ENCODE measurements around the gene GDNF. TPM values are rescaled to one million over a fixed set of nuclear protein-coding genes. Genes with fewer than 3 reads are reported as not detected.
A peak's percentile ranks its signal among the peaks of the same experiment; 100 is the strongest.

GDNF gene
- total RNA-seq, 4 donors from 2014 or later: not detected

- no peaks in the 10 kb centered on the region for H3K36me3 ChIP-seq
- H3K27me3 ChIP-seq: peaks cover 4 to 93% of the 10 kb centered on the region in 2 donors
- H3K27ac ChIP-seq: peak overlapping the region in 2 of 4 donors; percentile 7 to 46
- H3K4me1 ChIP-seq: peaks cover 0 to 51% (median 8%) of the 10 kb centered on the region in 4 donors
- H3K4me3 ChIP-seq: peak overlapping the region; percentile 4 to 62 (median 44)
- no peak for DNase-seq (ENCODE audit: low spot score in 2 of 2)
- WGBS, 2 donors: 9 to 10% methylated on average over 45 to 58 of the region's 76 CpGs
- no peak for TF ChIP-seq EP300 (IDR thresholded peaks at IDR 0.05)
- no peak for TF ChIP-seq POLR2A (IDR thresholded peaks at IDR 0.05)
- TF ChIP-seq CTCF (IDR thresholded peaks at IDR 0.05): no peak
- peaks cover 0 to 3% (median 0%) of the 10 kb centered on the region in 4 donors for H3K9me3 ChIP-seq
Measured at GRCh38 chr5:37840053-37841034, 503 bp upstream of the GDNF start.

GRCh38 chr5:37838933-37839341 is 904 bp downstream of the GDNF start:
- H3K36me3 ChIP-seq: no peaks in the 10 kb centered on the region
- no peak for TF ChIP-seq EP300 (IDR thresholded peaks at IDR 0.05)
- TF ChIP-seq POLR2A (IDR thresholded peaks at IDR 0.05): no peak
- TF ChIP-seq CTCF (IDR thresholded peaks at IDR 0.05): no peak
- DNase-seq (ENCODE audit: low spot score in 2 of 2): no peak
- H3K9me3 ChIP-seq: peaks cover 0 to 3% (median 0%) of the 10 kb centered on the region in 4 donors
- 6 to 8% methylated on average over 21 of the region's 21 CpGs for WGBS, 2 donors
- no peak overlapping the region for H3K27ac ChIP-seq
- H3K4me1 ChIP-seq: peaks cover 0 to 64% (median 10%) of the 10 kb centered on the region in 4 donors
- H3K27me3 ChIP-seq: peaks cover 4 to 95% of the 10 kb centered on the region in 2 donors
- H3K4me3 ChIP-seq: peak overlapping the region in 3 of 4 donors; percentile 36 to 52 (median 50)

GRCh38 chr5:37838152-37838932 is 1.5 kb downstream of the GDNF start:
- Histone ChIP-seq H3K4me3 (peak overlapping the region; percentile 3 to 52 (median 20)), H3K27me3 (peaks cover 4 to 95% of the 10 kb centered on the region in 2 donors), H3K27ac (no peak overlapping the region), H3K4me1 (peaks cover 0 to 64% (median 10%) of the 10 kb centered on the region in 4 donors), H3K36me3 (no peaks in the 10 kb centered on the region), H3K9me3 (peaks cover 0 to 3% (median 0%) of the 10 kb centered on the region in 4 donors)
- 3 to 6% methylated on average over 47 of the region's 47 CpGs for WGBS, 2 donors
- DNase-seq (ENCODE audit: low spot score in 2 of 2): no peak
- TF ChIP-seq EP300 (IDR thresholded peaks at IDR 0.05) (no peak), CTCF (IDR thresholded peaks at IDR 0.05) (no peak), POLR2A (IDR thresholded peaks at IDR 0.05) (no peak)

- H3K9me3 ChIP-seq: peaks cover 0 to 3% (median 0%) of the 10 kb centered on the region in 4 donors
- peaks cover 4 to 96% of the 10 kb centered on the region in 2 donors for H3K27me3 ChIP-seq
- peaks cover 0 to 64% (median 10%) of the 10 kb centered on the region in 4 donors for H3K4me1 ChIP-seq
- H3K27ac ChIP-seq: peak overlapping the region in 1 of 4 donors; percentile 21
- no peaks in the 10 kb centered on the region for H3K36me3 ChIP-seq
- WGBS, 2 donors: 3% methylated on average over 27 to 32 of the region's 38 CpGs
- DNase-seq (ENCODE audit: low spot score in 2 of 2): peak; percentile 27 to 37
- TF ChIP-seq POLR2A (IDR thresholded peaks at IDR 0.05): no peak
- TF ChIP-seq CTCF (IDR thresholded peaks at IDR 0.05): peak; percentile 46 to 68 (median 62)
- TF ChIP-seq EP300 (IDR thresholded peaks at IDR 0.05): no peak
- peak overlapping the region in 3 of 4 donors; percentile 7 to 52 (median 28) for H3K4me3 ChIP-seq
Measured at GRCh38 chr5:37837414-37838032, 2.3 kb downstream of the GDNF start.

Data from tibial nerve (tissue), 4 donors.